HL-60 (cell line): ENCODE measurements around the gene DLGAP5.

Experiments used
- GABPA ChIP-seq: IDR thresholded peaks from 2 replicates; pipeline ENCODE4 v1.6.1; 2012; ENCODE audit warnings: low read depth
- POLR2AphosphoS5 ChIP-seq: IDR thresholded peaks from 2 replicates; pipeline ENCODE4 v1.6.1; 2012; ENCODE audit warnings: low read depth
- REST ChIP-seq: IDR thresholded peaks from 2 replicates; pipeline ENCODE4 v1.6.1; 2012; ENCODE audit warnings: low read depth; ENCODE audit not compliant: insufficient replicate concordance
- SPI1 ChIP-seq: IDR thresholded peaks from 2 replicates; pipeline ENCODE4 v1.6.1; 2012; ENCODE audit warnings: low read depth, mild to moderate bottlenecking, borderline replicate concordance
- TF ChIP-seq, protein P1 (sequence below): IDR thresholded peaks from one replicate; pipeline ENCODE4 v1.5.1; 2011; ENCODE audit warnings: low read length, control low read depth, inconsistent platforms; ENCODE audit not compliant: insufficient read depth

GRCh38 chr14:55153951-55154350 lies 37.4 kb downstream of the DLGAP5 start:
- TF ChIP-seq, protein P1, sequence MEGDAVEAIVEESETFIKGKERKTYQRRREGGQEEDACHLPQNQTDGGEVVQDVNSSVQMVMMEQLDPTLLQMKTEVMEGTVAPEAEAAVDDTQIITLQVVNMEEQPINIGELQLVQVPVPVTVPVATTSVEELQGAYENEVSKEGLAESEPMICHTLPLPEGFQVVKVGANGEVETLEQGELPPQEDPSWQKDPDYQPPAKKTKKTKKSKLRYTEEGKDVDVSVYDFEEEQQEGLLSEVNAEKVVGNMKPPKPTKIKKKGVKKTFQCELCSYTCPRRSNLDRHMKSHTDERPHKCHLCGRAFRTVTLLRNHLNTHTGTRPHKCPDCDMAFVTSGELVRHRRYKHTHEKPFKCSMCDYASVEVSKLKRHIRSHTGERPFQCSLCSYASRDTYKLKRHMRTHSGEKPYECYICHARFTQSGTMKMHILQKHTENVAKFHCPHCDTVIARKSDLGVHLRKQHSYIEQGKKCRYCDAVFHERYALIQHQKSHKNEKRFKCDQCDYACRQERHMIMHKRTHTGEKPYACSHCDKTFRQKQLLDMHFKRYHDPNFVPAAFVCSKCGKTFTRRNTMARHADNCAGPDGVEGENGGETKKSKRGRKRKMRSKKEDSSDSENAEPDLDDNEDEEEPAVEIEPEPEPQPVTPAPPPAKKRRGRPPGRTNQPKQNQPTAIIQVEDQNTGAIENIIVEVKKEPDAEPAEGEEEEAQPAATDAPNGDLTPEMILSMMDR, result no peak
- no peak for TF ChIP-seq REST
- TF ChIP-seq POLR2AphosphoS5, result no peak
- no peak for TF ChIP-seq GABPA
- no peak for TF ChIP-seq SPI1
